Activated CD4-positive, alpha-beta memory T cell treated with anti-CD3 and anti-CD28 coated beads for 36 hours (primary cell): ENCODE measurements around the gene FADS3. TPM values are rescaled to one million over a fixed set of nuclear protein-coding genes. Genes with fewer than 3 reads are reported as not detected.

Source experiments
- CTCF ChIA-PET: fragments of 350-600 bp; sonication (Branson Sonifier 250); formaldehyde crosslinking; loops from one replicate; lab custom pipeline; 2021; ENCODE audit warnings: antibody characterized with exemption, inconsistent platforms; lab: Charles Lee
- POLR2A ChIA-PET: fragments of 350-600 bp; sonication (Branson Sonifier 250); formaldehyde crosslinking; loops from one replicate; lab custom pipeline; 2021; ENCODE audit warnings: antibody characterized with exemption; lab: Charles Lee
- DNase-seq: peaks from one replicate; pipeline ENCODE4 v3.0.0-alpha.2; 2020
- H3K27ac Mint-ChIP-seq: one replicate; pipeline ENCODE4 v1.8.0; 2021; ENCODE audit warnings: mixed read lengths
- H3K27me3 Mint-ChIP-seq: one replicate; pipeline ENCODE4 v1.8.0; 2021; ENCODE audit warnings: mixed read lengths
- H3K36me3 Mint-ChIP-seq: one replicate; pipeline ENCODE4 v1.8.0; 2021; ENCODE audit warnings: mixed read lengths
- H3K4me1 Mint-ChIP-seq: one replicate; pipeline ENCODE4 v1.8.0; 2021; ENCODE audit warnings: low read depth, mixed read lengths
- H3K4me3 Mint-ChIP-seq: one replicate; pipeline ENCODE4 v1.8.0; 2021; ENCODE audit warnings: mild to moderate bottlenecking, mixed read lengths
- H3K9me3 Mint-ChIP-seq: one replicate; pipeline ENCODE4 v1.8.0; 2021; ENCODE audit warnings: mixed read lengths
- intact Hi-C: fragments of 100-400 bp; cut with micrococcal nuclease; formaldehyde crosslinking; loops from one replicate; pipeline ENCODE4 v1.15.1; 2023
- total RNA-seq, 2 experiments: library from RNA; stranded (reverse); gene quantifications; one replicate each; pipeline ENCODE4 v1.2.3, GENCODE V29; 2021

The FADS3 gene
- total RNA-seq, 2 experiments from 2014 or later, result 11.9 to 12.1 TPM

GRCh38 chr11:61921446-61921845 lies 30.1 kb upstream of the FADS3 start:
- H3K9me3 Mint-ChIP-seq, result no peaks in the 10 kb centered on the region
- no peak overlapping the region for H3K27ac Mint-ChIP-seq
- H3K36me3 Mint-ChIP-seq, result no peaks in the 10 kb centered on the region
- ChIA-PET POLR2A (no interaction called here), CTCF (interaction anchor here (0.7 kb wide), 1 partner anchor 187 kb away, joined by 3 read pairs; no protein-coding TSS in a partner anchor)
- DNase-seq, result no peak
- no peak overlapping the region for H3K4me3 Mint-ChIP-seq
- H3K4me1 Mint-ChIP-seq, result peaks cover 9% of the 10 kb centered on the region
- intact Hi-C loops, result no loop called here
- H3K27me3 Mint-ChIP-seq, result peaks cover 37% of the 10 kb centered on the region

DNA sequence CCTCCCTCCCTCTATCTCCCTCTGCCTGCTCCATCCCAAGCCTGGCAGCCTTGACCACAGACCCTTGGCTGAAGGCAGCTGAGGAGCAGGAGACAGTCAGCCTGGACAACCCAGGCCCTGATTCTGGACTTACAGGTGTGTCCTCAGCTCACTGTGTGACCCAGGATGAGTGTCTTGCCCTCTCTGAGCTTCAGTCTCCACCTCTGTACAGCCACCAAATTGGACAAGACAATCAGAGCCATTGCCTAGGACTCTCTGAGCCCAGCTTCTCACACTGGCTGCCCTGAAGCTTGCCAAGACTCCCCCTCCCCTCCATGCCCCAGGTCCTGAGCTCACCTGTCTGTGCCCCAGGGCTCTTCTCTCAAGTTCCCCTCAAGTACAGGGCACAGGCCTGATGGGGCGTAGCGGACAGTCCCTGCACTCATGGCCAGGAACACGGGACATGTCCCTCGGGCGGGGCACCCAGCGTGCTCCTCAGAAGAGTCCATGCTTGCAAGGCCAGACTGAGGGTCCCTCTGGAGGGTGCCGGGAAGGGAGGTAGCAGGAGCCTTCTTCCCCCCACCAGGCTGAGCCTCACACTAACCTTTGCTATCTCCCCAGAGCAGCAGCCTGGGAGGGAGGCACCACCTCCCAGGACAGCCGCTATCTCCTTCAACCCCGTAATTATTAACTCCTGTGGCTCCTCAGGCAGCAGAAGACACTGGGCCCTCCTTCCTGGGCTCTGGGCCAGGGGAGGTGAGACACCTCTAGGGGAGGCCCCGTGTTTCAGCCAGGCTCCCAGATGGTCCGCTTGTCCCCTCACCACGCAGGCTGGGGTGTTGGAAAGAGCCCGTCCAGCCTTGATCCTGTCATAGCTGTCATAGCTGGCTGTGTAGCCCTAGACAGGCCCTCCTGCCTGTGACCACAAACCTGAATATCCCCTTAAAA lies 28.6 kb upstream of the FADS3 start:
- peaks cover 9% of the 10 kb centered on the region for H3K4me1 Mint-ChIP-seq
- H3K4me3 Mint-ChIP-seq, result no peak overlapping the region
- DNase-seq, result no peak
- no peak overlapping the region for H3K27ac Mint-ChIP-seq
- no peaks in the 10 kb centered on the region for H3K9me3 Mint-ChIP-seq
- peaks cover 45% of the 10 kb centered on the region for H3K27me3 Mint-ChIP-seq
- intact Hi-C loops, result no loop called here
- no peaks in the 10 kb centered on the region for H3K36me3 Mint-ChIP-seq
- CTCF ChIA-PET, result interaction anchor here (1.6 kb wide), 1 partner anchor 21 kb away, joined by 5 read pairs; no protein-coding TSS in a partner anchor
- POLR2A ChIA-PET, result no interaction called here

DNA sequence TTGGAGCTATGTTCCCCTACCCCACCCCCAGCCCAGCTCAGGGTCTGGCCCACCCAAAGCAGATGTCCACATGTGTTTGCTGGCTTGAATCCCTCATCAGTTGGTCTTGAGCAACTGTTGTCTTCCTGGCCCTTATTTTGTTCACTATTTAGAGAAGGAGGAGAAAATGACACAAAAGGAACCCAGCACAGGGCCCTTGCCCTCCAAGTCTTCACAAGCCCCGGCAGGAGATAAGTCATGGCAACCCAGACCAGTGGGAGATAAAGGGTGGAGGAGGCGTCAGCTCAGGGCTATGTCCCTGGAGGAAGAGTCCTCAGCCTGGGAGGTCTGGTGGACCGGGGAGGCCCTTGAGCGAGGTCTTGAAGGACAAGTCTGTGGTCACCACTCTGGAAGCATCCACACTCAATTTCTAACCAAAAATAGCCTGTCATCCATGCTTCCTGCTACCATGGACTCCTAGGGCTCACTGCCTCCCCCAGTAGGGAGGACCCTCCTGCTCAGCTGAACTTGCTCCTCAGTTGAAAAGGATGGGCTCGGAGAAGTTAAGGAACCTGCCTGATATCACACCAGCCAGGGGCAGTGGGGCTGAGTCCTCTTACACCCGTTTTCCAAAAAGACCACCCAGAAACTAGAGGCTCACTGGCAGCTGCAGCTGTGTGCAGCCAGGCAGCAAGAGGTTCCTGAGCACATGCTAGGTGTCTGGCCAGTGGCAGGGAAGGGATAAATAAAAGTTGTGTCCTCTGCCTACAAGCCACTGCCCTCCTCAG lies 27.8 kb upstream of the FADS3 start:
- H3K27me3 Mint-ChIP-seq, result peaks cover 48% of the 10 kb centered on the region
- ChIA-PET CTCF (interaction anchor here (1.0 to 1.6 kb wide), 2 partner anchors 20 to 21 kb away, joined by 3 to 5 read pairs; no protein-coding TSS in a partner anchor), POLR2A (no interaction called here)
- H3K4me1 Mint-ChIP-seq, result peaks cover 9% of the 10 kb centered on the region
- intact Hi-C loops, result no loop called here
- DNase-seq, result no peak
- no peak overlapping the region for H3K27ac Mint-ChIP-seq
- H3K36me3 Mint-ChIP-seq, result no peaks in the 10 kb centered on the region
- no peak overlapping the region for H3K4me3 Mint-ChIP-seq
- H3K9me3 Mint-ChIP-seq, result no peaks in the 10 kb centered on the region

GRCh38 chr11:61918251-61918937 lies 27.0 kb upstream of the FADS3 start:
- H3K36me3 Mint-ChIP-seq, result no peaks in the 10 kb centered on the region
- POLR2A ChIA-PET, result no interaction called here
- H3K27ac Mint-ChIP-seq, result no peak overlapping the region
- peak overlapping the region; percentile 67 for H3K4me3 Mint-ChIP-seq
- H3K27me3 Mint-ChIP-seq, result peaks cover 50% of the 10 kb centered on the region
- CTCF ChIA-PET, result interaction anchor here (1.0 to 3.9 kb wide), 2 partner anchors 19 to 21 kb away, joined by 3 to 23 read pairs; no protein-coding TSS in a partner anchor
- no peak for DNase-seq
- intact Hi-C loops, result no loop called here
- peaks cover 9% of the 10 kb centered on the region for H3K4me1 Mint-ChIP-seq
- no peaks in the 10 kb centered on the region for H3K9me3 Mint-ChIP-seq

DNA sequence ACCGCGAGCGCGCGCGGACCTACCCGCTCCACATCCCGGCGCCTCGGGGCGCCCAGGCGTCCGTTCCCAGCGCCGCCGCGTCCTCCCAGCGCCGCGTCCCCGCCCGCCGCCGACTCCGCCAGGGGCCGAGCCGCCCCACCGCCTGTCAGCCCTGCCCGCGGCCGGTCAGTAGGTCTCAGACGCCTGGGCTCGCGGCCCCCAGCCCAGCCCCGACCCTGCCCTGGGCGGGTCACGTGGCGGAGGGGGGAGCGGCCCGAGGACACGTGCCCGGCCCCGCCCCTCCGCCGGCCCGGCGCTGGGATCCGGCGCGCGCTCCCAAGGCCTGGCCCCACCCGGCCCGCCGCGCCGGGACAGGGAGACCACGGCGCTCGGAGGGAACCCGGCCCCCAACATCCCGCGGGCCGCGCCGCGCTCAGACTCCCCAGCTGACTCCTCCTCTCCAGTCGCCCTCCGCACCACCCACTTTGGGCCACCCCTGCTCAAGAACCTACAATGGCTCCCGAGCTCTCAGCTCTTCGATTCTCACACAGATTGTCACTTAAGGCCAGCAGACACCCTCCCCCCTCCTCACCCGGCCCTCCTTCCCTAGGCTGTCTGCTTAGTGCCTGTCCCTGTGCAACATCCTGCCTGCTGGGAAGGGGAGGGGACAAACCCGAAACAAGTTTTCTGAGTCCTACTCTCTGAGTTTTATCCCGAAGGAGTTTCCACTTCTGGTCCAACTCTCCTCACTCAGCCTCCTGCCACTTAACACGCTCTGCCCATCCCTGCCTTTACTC lies 26.2 kb upstream of the FADS3 start, which contains the start of gene RAB3IL1:
Gene RAB3IL1 (minus strand): TSS at position 233 of the 776 bp plus-strand sequence. CDS start 199 bp downstream, at position 34.
- Mint-ChIP-seq H3K36me3 (no peaks in the 10 kb centered on the region), H3K4me1 (peaks cover 9% of the 10 kb centered on the region), H3K4me3 (peak within 1 kb of the TSS; percentile 67), H3K27me3 (peaks cover 48% of the 10 kb centered on the region), H3K9me3 (no peaks in the 10 kb centered on the region), H3K27ac (no peak within 1 kb of the TSS)
- DNase-seq, result no peak
- intact Hi-C loops, result no loop called here
- ChIA-PET POLR2A (no interaction called here), CTCF (interaction anchor here (3.9 kb wide), 1 partner anchor 18 kb away, joined by 23 read pairs; no protein-coding TSS in a partner anchor)

GRCh38 chr11:61916737-61917333 lies 25.5 kb upstream of the FADS3 start:
- H3K4me3 Mint-ChIP-seq, result peak overlapping the region; percentile 33
- peaks cover 9% of the 10 kb centered on the region for H3K4me1 Mint-ChIP-seq
- H3K9me3 Mint-ChIP-seq, result no peaks in the 10 kb centered on the region
- POLR2A ChIA-PET, result no interaction called here
- intact Hi-C loops, result no loop called here
- CTCF ChIA-PET, result interaction anchor here (2.8 to 3.9 kb wide), 2 partner anchors 17 to 165 kb away, joined by 9 to 23 read pairs; no protein-coding TSS in a partner anchor
- DNase-seq, result no peak
- no peak overlapping the region for H3K27ac Mint-ChIP-seq
- H3K36me3 Mint-ChIP-seq, result no peaks in the 10 kb centered on the region
- H3K27me3 Mint-ChIP-seq, result peaks cover 47% of the 10 kb centered on the region

GRCh38 chr11:61914471-61915171 lies 23.3 kb upstream of the FADS3 start:
- no peaks in the 10 kb centered on the region for H3K9me3 Mint-ChIP-seq
- DNase-seq, result no peak
- intact Hi-C loops, result no loop called here
- H3K4me3 Mint-ChIP-seq, result no peak overlapping the region
- no peak overlapping the region for H3K27ac Mint-ChIP-seq
- peaks cover 38% of the 10 kb centered on the region for H3K27me3 Mint-ChIP-seq
- H3K4me1 Mint-ChIP-seq, result peaks cover 9% of the 10 kb centered on the region
- ChIA-PET CTCF (interaction anchor here (0.7 to 3.9 kb wide), 4 partner anchors 15 to 194 kb away, joined by 5 to 23 read pairs (median 8); no protein-coding TSS in a partner anchor), POLR2A (no interaction called here)
- H3K36me3 Mint-ChIP-seq, result no peaks in the 10 kb centered on the region

DNA sequence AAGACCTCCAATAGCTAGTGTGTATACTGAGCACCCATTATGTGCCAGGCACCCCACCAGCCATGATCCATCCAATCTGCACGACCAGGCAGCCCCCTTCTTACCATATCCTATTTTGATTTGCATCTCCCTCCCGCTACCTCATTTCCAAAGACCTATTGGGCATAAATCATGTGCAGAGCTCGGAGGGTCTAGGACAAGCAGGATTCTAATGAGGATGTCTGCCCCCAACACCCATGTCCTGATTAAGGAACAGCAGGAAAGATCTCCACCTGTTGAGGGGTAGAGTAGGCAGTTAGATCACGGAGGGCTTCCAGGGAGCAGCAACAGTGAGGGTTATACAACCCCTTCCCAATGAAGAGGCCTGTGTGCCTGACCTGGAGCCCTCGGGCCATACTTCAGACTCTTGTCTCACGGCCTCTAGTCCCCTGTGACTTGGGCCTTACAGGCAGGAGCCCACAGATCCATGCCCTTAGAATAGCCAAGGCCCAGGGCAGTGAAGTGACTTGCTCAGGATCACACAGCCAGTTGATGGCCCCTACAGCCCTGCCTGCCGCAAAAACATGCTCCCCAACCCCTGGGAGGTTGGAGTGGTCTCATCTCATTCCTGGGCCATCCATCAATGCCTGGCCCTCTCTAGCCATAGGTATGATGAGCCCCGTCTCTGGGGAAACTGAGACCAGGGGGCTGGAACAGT lies 22.5 kb upstream of the FADS3 start:
- Mint-ChIP-seq H3K4me3 (no peak overlapping the region), H3K27me3 (peaks cover 30% of the 10 kb centered on the region), H3K9me3 (no peaks in the 10 kb centered on the region), H3K27ac (no peak overlapping the region), H3K36me3 (no peaks in the 10 kb centered on the region), H3K4me1 (peaks cover 9% of the 10 kb centered on the region)
- POLR2A ChIA-PET, result no interaction called here
- CTCF ChIA-PET, result interaction anchor here (1.4 to 3.9 kb wide), 4 partner anchors 14 to 168 kb away, joined by 6 to 23 read pairs (median 8); no protein-coding TSS in a partner anchor
- intact Hi-C loops, result no loop called here
- no peak for DNase-seq

DNA sequence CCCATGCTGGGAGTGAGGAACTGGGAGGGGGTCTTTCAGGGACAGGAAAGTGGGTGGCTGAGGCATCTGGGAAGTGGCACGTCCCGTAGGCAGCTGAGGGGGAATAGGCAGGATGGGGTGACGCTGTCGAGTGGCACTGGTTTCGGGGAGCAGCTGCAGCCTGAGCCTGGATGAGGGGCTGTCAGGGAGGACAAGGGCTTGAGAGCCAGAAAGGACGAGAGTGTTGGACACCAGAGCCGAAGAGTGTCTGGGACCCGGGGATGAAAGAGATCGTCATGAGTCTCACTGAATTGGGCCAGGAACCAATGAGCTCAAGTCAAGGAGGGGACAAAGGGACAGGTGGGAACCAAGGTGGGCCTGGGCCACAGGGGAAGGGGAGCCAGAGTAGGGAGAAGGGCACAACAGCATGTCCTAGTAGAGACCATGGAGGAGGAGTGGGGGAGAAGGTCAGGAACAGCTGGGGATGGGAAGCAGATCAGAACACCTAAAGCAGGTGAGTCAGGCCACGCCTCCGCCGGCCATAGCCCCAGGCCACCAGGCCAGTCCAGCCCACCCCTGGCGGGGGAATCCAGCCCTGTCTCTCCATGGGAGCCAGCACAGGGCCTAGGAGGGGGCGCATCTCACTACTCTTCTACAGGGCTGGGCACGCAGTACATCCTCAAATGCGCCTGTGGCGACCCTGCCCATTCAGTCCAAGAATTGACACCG lies 21.8 kb upstream of the FADS3 start:
- ChIA-PET POLR2A (no interaction called here), CTCF (interaction anchor here (1.4 kb wide), 2 partner anchors 14 to 33 kb away, joined by 6 to 7 read pairs; no protein-coding TSS in a partner anchor)

More for the DNA sequence above, 21.8 kb upstream of the FADS3 start:
- intact Hi-C loops, result no loop called here
- DNase-seq, result no peak
- Mint-ChIP-seq H3K36me3 (no peaks in the 10 kb centered on the region), H3K27ac (no peak overlapping the region), H3K4me3 (no peak overlapping the region), H3K9me3 (no peaks in the 10 kb centered on the region), H3K27me3 (peaks cover 23% of the 10 kb centered on the region), H3K4me1 (peaks cover 6% of the 10 kb centered on the region)
